GM18502 (cell line): ENCODE data around the gene DOCK7.

Experiments
- ATAC-seq: cut with Tn5 transposase; IDR thresholded peaks from one replicate; pipeline ENCODE4 v1.9.1; 2021; ENCODE audit warnings: mild to moderate bottlenecking; ENCODE audit not compliant: unreplicated experiment, poor library complexity

The DOCK7 gene

GRCh38 chr1:62424411-62424810 lies 263.8 kb downstream of the DOCK7 start:
- no peak for ATAC-seq

DNA sequence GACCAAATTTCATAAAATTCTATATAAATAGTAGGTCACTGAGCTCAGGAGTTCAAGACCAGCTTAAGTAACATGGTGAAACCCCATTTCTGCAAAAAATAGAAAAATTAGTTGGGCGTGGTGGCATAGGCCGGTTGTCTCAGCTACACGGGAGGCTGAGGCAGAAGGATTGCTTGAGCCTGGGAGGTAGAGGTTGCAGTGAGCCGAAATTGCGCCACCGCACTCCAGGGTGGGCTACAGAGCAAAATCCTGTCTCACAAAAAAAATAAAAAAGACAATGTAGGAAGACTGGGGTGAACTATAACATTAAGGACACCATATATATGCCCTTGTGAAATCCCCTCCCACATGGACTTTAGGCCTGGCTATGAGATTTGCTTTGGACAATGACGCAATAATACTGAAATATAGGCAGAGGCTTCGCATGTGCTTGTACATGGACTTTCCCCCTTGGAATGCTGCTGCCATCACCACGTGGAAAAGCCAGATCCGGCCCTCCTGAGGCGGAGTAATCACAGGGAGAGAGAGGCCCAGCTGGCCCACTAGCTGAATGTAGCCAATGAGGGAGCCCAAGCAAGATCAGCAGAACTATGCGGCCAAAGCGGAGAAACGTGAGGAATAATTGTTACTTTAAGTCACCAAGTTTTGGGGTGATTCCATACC lies 264.5 kb downstream of the DOCK7 start:
- ATAC-seq = no peak

GRCh38 chr1:62420214-62420613 lies 268.0 kb downstream of the DOCK7 start:
- no peak for ATAC-seq

DNA sequence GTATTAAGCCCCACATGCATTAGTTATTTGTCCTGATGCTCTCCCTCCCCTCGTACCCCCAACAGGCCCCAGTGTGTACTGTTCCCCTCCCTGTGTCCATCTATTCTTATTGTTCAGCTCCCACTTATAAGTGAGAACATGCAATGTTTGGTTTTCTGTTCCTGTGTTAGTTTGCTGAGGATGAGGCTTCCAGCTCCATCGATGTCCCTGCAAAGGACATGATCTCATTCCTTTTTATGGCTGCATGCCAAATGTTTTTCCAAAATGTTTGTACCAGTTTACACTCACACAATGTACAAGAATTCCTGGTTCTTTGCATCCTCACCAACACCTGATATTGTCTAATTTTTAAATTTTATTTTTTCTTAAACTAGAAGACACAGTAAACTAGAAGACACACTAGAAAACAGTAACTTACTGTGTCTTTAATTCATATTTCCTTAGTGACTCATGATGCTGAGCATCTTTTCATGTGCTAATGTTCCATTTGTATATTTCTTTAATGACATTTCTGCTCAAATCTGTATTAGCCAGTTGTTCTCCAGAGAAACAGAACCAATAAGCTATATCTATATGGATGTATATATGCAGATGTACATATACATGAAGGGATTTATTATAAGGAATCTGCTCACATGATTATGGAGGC lies 270.7 kb downstream of the DOCK7 start:
- ATAC-seq = no peak

GRCh38 chr1:62415687-62416086 lies 272.5 kb downstream of the DOCK7 start:
- ATAC-seq = no peak

DNA sequence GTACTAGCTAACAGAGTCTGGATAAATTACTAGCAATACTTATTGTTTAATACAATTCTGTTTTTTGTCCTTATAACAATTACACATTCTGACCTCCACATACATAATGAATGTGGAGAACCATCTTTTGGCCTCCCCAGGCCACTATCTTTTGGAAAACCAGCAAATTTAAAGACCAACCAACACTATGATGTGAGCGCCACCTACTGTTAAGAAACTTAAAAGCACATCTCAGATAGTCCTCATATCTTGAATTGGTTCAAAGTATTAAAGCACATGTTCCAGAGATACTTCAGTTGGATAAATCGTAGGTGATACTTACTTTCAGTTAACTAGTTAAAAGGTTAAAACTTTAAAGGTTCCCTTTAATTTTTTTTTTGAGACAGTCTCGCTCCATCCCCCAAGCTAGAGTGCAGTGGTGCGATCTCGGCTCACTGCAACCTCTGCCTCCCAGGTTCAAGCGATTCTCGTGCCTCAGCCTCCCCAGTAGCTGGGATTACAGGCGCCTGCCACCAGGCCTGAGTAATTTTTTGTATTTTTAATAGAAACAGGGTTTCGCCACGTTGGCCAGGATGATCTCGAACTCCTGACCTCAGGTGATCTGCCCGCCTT lies 280.7 kb downstream of the DOCK7 start:
- peak; percentile 54 for ATAC-seq

GRCh38 chr1:62406576-62406975 lies 281.6 kb downstream of the DOCK7 start:
- no peak for ATAC-seq

GRCh38 chr1:62405247-62405646 lies 282.9 kb downstream of the DOCK7 start:
- ATAC-seq = no peak
